HG03103 (cell line): ENCODE results near the gene FARS2.
A peak's percentile ranks its signal among the peaks of the same experiment; 100 is the strongest.

ENCODE experiments used
- ATAC-seq: cut with Tn5 transposase; IDR thresholded peaks from one replicate; pipeline ENCODE4 v1.9.1; 2021; ENCODE audit warnings: low read depth; ENCODE audit not compliant: unreplicated experiment

Gene FARS2

GRCh38 chr6:5704708-5705107 lies 443.4 kb downstream of the FARS2 start:
- no peak for ATAC-seq

GRCh38 chr6:5705252-5705651 lies 443.9 kb downstream of the FARS2 start:
- ATAC-seq = no peak

- no peak for ATAC-seq
Measured at GRCh38 chr6:5706124-5707033, 445.1 kb downstream of the FARS2 start.

- no peak for ATAC-seq
Measured at GRCh38 chr6:5707281-5708045, 446.1 kb downstream of the FARS2 start.

GRCh38 chr6:5710516-5710915 lies 449.2 kb downstream of the FARS2 start:
- no peak for ATAC-seq

- ATAC-seq = no peak
Measured at GRCh38 chr6:5710936-5711335, 449.6 kb downstream of the FARS2 start.

GRCh38 chr6:5712349-5713215 lies 451.3 kb downstream of the FARS2 start:
- ATAC-seq = no peak

GRCh38 chr6:5713519-5713918 lies 452.2 kb downstream of the FARS2 start:
- ATAC-seq = no peak

GRCh38 chr6:5718231-5718947 lies 457.1 kb downstream of the FARS2 start:
- no peak for ATAC-seq

GRCh38 chr6:5723841-5724691 lies 462.8 kb downstream of the FARS2 start:
- peak; percentile 92 for ATAC-seq

- ATAC-seq = no peak
Measured at GRCh38 chr6:5724911-5725310, 463.6 kb downstream of the FARS2 start.

- ATAC-seq = no peak
Measured at GRCh38 chr6:5726976-5727718, 465.8 kb downstream of the FARS2 start.

- no peak for ATAC-seq
Measured at GRCh38 chr6:5728351-5729079, 467.2 kb downstream of the FARS2 start.

- ATAC-seq = no peak
Measured at GRCh38 chr6:5729080-5729434, 467.7 kb downstream of the FARS2 start.

GRCh38 chr6:5729813-5730517 lies 468.7 kb downstream of the FARS2 start:
- no peak for ATAC-seq

GRCh38 chr6:5730585-5731263 lies 469.4 kb downstream of the FARS2 start:
- ATAC-seq = no peak

GRCh38 chr6:5731435-5731834 lies 470.1 kb downstream of the FARS2 start:
- ATAC-seq = no peak
